H1 (cell line): ENCODE measurements around the gene NEU4. TPM values are rescaled to one million over a fixed set of nuclear protein-coding genes. Genes with fewer than 3 reads are reported as not detected.

Experiments used
- CTCF ChIA-PET: fragments of 300-600 bp; sonication (Branson Sonifier 250); formaldehyde crosslinking; loops from one replicate; lab custom pipeline; 2021; ENCODE audit not compliant: partially characterized antibody; lab: Charles Lee
- POLR2A ChIA-PET: fragments of 300-600 bp; sonication (Branson Sonifier 250); formaldehyde crosslinking; loops from one replicate; lab custom pipeline; 2021; ENCODE audit warnings: inconsistent platforms; ENCODE audit not compliant: partially characterized antibody; lab: Charles Lee
- DNase-seq, 2 experiments: peaks; one replicate each; pipeline versions ENCODE4 v3.0.0 to v3.0.0-alpha.2; 2010 to 2022; ENCODE audit warnings: low spot score in 2 of 2, low read depth in 1 of 2, mixed read lengths in 1 of 2
- FAIRE-seq: peaks from 2 replicates; lab custom pipeline; 2011; peaks lifted over from hg19 to GRCh38; lab: Jason Lieb, UNC
- H2AFZ ChIP-seq: 2 replicates; pipeline ENCODE4 v1.8.1; 2012; ENCODE audit warnings: low read length, inconsistent platforms
- H2AK5ac ChIP-seq: 2 replicates; pipeline ENCODE4 v1.6.1; 2013; ENCODE audit warnings: low read depth, low read length
- H2BK120ac ChIP-seq: replicated peaks from 2 replicates; pipeline ENCODE3; 2013; ENCODE audit warnings: low read depth, low read length, inconsistent platforms
- H2BK12ac ChIP-seq: 2 replicates; pipeline ENCODE4 v1.6.1; 2013; ENCODE audit warnings: low read depth, low read length
- H2BK15ac ChIP-seq: 2 replicates; pipeline ENCODE4 v1.6.1; 2013; ENCODE audit warnings: low read length
- H2BK20ac ChIP-seq: 2 replicates; pipeline ENCODE4 v1.6.1; 2013; ENCODE audit warnings: low read length
- H2BK5ac ChIP-seq: 2 replicates; pipeline ENCODE4 v1.6.1; 2013; ENCODE audit warnings: low read depth, low read length
- H3K14ac ChIP-seq: 2 replicates; pipeline ENCODE4 v1.6.1; 2013; ENCODE audit warnings: inconsistent platforms; ENCODE audit not compliant: insufficient read length
- H3K18ac ChIP-seq: 2 replicates; pipeline ENCODE4 v1.6.1; 2013; ENCODE audit warnings: low read length; ENCODE audit errors: extremely low read depth
- H3K23ac ChIP-seq: 2 replicates; pipeline ENCODE4 v1.6.1; 2013; ENCODE audit warnings: inconsistent platforms; ENCODE audit not compliant: insufficient read length
- H3K23me2 ChIP-seq: 2 replicates; pipeline ENCODE4 v1.6.1; 2013; ENCODE audit warnings: low read depth, low read length
- H3K27ac ChIP-seq: 2 replicates; pipeline ENCODE4 v1.6.1; 2011; ENCODE audit warnings: low read depth, low read length, inconsistent platforms
- H3K27me3 ChIP-seq, 4 experiments: replicated peaks in 1 of 4; 1 replicate in 1 of 4; 2 replicates in 3 of 4; pipeline versions ENCODE4 v1.6.1 to v1.8.1; 2011 to 2013; ENCODE audit warnings: low read length in 3 of 4, mild to moderate bottlenecking in 3 of 4, inconsistent platforms in 2 of 4, mixed read lengths in 2 of 4, moderate library complexity in 1 of 4; ENCODE audit not compliant: control insufficient read depth in 3 of 4, insufficient read depth in 3 of 4; ENCODE audit errors: extremely low read depth in 1 of 4
- H3K36me3 ChIP-seq, 4 experiments: 2 replicates each; pipeline versions ENCODE4 v1.6.1 to v1.8.1; 2011 to 2013; ENCODE audit warnings: mild to moderate bottlenecking in 4 of 4, low read length in 3 of 4, moderate library complexity in 2 of 4, control low read depth in 1 of 4, inconsistent platforms in 1 of 4; ENCODE audit not compliant: insufficient read depth in 4 of 4, control insufficient read depth in 2 of 4
- H3K4ac ChIP-seq: replicated peaks from 2 replicates; pipeline ENCODE3; 2013; ENCODE audit warnings: low read length, low read depth, mixed read lengths, inconsistent platforms; ENCODE audit not compliant: insufficient read length
- H3K4me1 ChIP-seq, 4 experiments: replicated peaks in 1 of 4; 1 replicate in 1 of 4; 2 replicates in 3 of 4; pipeline versions ENCODE4 v1.6.1 to v1.8.1; 2011 to 2013; ENCODE audit warnings: low read length in 3 of 4, inconsistent platforms in 2 of 4, mixed read lengths in 1 of 4; ENCODE audit not compliant: insufficient read depth in 4 of 4, control insufficient read depth in 3 of 4
- H3K4me2 ChIP-seq, 2 experiments: 2 replicates each; pipeline versions ENCODE4 v1.6.1 to v1.8.1; 2011 to 2013; ENCODE audit warnings: low read depth in 2 of 2, low read length in 2 of 2, control low read depth in 1 of 2, inconsistent platforms in 1 of 2, mild to moderate bottlenecking in 1 of 2; ENCODE audit not compliant: insufficient read depth in 1 of 2
- H3K4me3 ChIP-seq, 4 experiments: fragments of 200-600, 300-600 bp in 1 of 4; sonication (generic), shearing (Covaris generic), sonication (Bioruptor Twin) in 1 of 4; 2 replicates each; pipeline versions ENCODE4 v1.5.1 to v1.8.1; 2011 to 2016; ENCODE audit warnings: low read length in 4 of 4, low read depth in 3 of 4, control low read depth in 2 of 4, inconsistent platforms in 2 of 4, mild to moderate bottlenecking in 2 of 4, mixed read lengths in 1 of 4, moderate library complexity in 1 of 4; ENCODE audit not compliant: insufficient read depth in 2 of 4; ENCODE audit errors: extremely low read depth in 1 of 4
- H3K56ac ChIP-seq: replicated peaks from 2 replicates; pipeline ENCODE3; 2013; ENCODE audit warnings: low read depth, mild to moderate bottlenecking, mixed read lengths, low read length, inconsistent platforms; ENCODE audit not compliant: insufficient read length
- H3K79me1 ChIP-seq: 2 replicates; pipeline ENCODE4 v1.6.1; 2013; ENCODE audit warnings: low read depth, low read length, control low read depth
- H3K79me2 ChIP-seq, 2 experiments: 2 replicates each; pipeline versions ENCODE4 v1.6.1 to v1.8.1; 2012 to 2013; ENCODE audit warnings: low read length in 2 of 2, mild to moderate bottlenecking in 2 of 2, inconsistent platforms in 1 of 2; ENCODE audit not compliant: insufficient read depth in 2 of 2, control insufficient read depth in 1 of 2
- H3K9ac ChIP-seq, 4 experiments: replicated peaks in 1 of 4; 1 replicate in 1 of 4; 2 replicates in 3 of 4; pipeline versions ENCODE4 v1.6.1 to v1.8.1; 2011 to 2013; ENCODE audit warnings: low read depth in 3 of 4, low read length in 3 of 4, control low read depth in 2 of 4, mild to moderate bottlenecking in 2 of 4, moderate library complexity in 2 of 4, inconsistent platforms in 1 of 4; ENCODE audit errors: extremely low read depth in 1 of 4
- H3K9me3 ChIP-seq, 2 experiments: 2 replicates each; pipeline versions ENCODE4 v1.6.1 to v1.8.1; 2012 to 2013; ENCODE audit warnings: mild to moderate bottlenecking in 2 of 2, moderate library complexity in 2 of 2, control low read depth in 1 of 2, inconsistent platforms in 1 of 2, low read depth in 1 of 2, low read length in 1 of 2, mixed read lengths in 1 of 2; ENCODE audit not compliant: insufficient read depth in 2 of 2
- H4K20me1 ChIP-seq, 2 experiments: replicated peaks in 1 of 2; 2 replicates each; pipeline versions ENCODE3 to v1.8.1; 2011 to 2013; ENCODE audit warnings: inconsistent platforms in 2 of 2, low read length in 2 of 2, mild to moderate bottlenecking in 1 of 2; ENCODE audit not compliant: insufficient read depth in 2 of 2, control insufficient read depth in 1 of 2
- H4K5ac ChIP-seq: 2 replicates; pipeline ENCODE4 v1.6.1; 2013; ENCODE audit warnings: low read length, low read depth, mixed read lengths, inconsistent platforms; ENCODE audit not compliant: insufficient read length
- H4K8ac ChIP-seq: 2 replicates; pipeline ENCODE4 v1.8.0; 2013; ENCODE audit warnings: mild to moderate bottlenecking, moderate library complexity, low read length, inconsistent platforms; ENCODE audit not compliant: insufficient read depth; ENCODE audit errors: extremely low read depth
- H4K91ac ChIP-seq: replicated peaks from 2 replicates; pipeline ENCODE3; 2013; ENCODE audit warnings: low read length, mixed read lengths, inconsistent platforms; ENCODE audit not compliant: insufficient read length
- BCL11A ChIP-seq, 2 experiments: IDR thresholded peaks; one replicate each; pipeline ENCODE4 v1.6.1; 2011; ENCODE audit warnings: low read depth in 2 of 2, low read length in 2 of 2, mild to moderate bottlenecking in 2 of 2
- CBX5 ChIP-seq: fragments of 300-800, 300-1000 bp; sonication (generic); IDR thresholded peaks from 2 replicates; pipeline ENCODE4 v1.7.1; 2016; ENCODE audit warnings: antibody characterized with exemption, low read length, low read depth
- CHD2 ChIP-seq: IDR thresholded peaks from 2 replicates; pipeline ENCODE4 v1.6.1; 2012; ENCODE audit warnings: low read length, improper control_type of control experiment
- CREB1 ChIP-seq: IDR thresholded peaks from 2 replicates; pipeline ENCODE4 v1.6.1; 2012; ENCODE audit warnings: inconsistent platforms
- EGR1 ChIP-seq: IDR thresholded peaks from 2 replicates; pipeline ENCODE4 v1.6.1; 2011; ENCODE audit warnings: low read depth, low read length, borderline replicate concordance
- NANOG ChIP-seq: IDR thresholded peaks from 2 replicates; pipeline ENCODE4 v1.6.1; 2011; ENCODE audit warnings: low read length, low read depth, mild to moderate bottlenecking, inconsistent platforms; ENCODE audit not compliant: insufficient read depth, poor library complexity, severe bottlenecking
- POLR2AphosphoS5 ChIP-seq: IDR thresholded peaks from 2 replicates; pipeline ENCODE4 v1.6.1; 2011; ENCODE audit warnings: low read depth, low read length
- POU5F1 ChIP-seq: IDR thresholded peaks from 2 replicates; pipeline ENCODE4 v1.6.1; 2011; ENCODE audit warnings: low read depth, mild to moderate bottlenecking, low read length, moderate library complexity
- RXRA ChIP-seq: IDR thresholded peaks from 2 replicates; pipeline ENCODE4 v1.6.1; 2011; ENCODE audit warnings: low read depth, mild to moderate bottlenecking, low read length, moderate library complexity; ENCODE audit not compliant: insufficient read depth
- SIX5 ChIP-seq: IDR thresholded peaks from 2 replicates; pipeline ENCODE4 v1.6.1; 2011; ENCODE audit warnings: mild to moderate bottlenecking, low read depth, low read length
- TEAD4 ChIP-seq: IDR thresholded peaks from 2 replicates; pipeline ENCODE4 v1.6.1; 2012; ENCODE audit warnings: low read depth, low read length, inconsistent platforms, mixed read lengths
- whole genome bisulfite sequencing, 2 experiments: shearing (Covaris generic) in 1 of 2; methylation state at CpG; one replicate each; pipeline versions ENCODE4 v1.1.6 to v1.1.7; 2013 to 2015; ENCODE audit warnings: low lambda C conversion rate in 2 of 2, mixed read lengths in 2 of 2, inconsistent platforms in 1 of 2, low coverage in 1 of 2, missing lambda C conversion rate in 1 of 2; ENCODE audit not compliant: insufficient replicate concordance in 2 of 2, insufficient coverage in 1 of 2, insufficient read length in 1 of 2; ENCODE audit errors: extremely low coverage in 1 of 2, missing lambda C conversion rate in 1 of 2; 5-methylcytosine and 5-hydroxymethylcytosine counted together
- polyA plus RNA-seq, 7 experiments: library from polyadenylated mRNA; depleted of rRNA in 3 of 7; stranded (reverse) in 5 of 7; unstranded in 2 of 7; fragments of >200 nt in 5 of 7; fragments of 200-250 nt in 2 of 7; gene quantifications; 1 replicate in 5 of 7; 2 replicates in 1 of 7; 4 replicates in 1 of 7; pipeline versions ENCODE4 v1.2.1 to v1.2.3, GENCODE V29; 2011 to 2013; ENCODE audit warnings: missing spikeins in 2 of 7, mixed read lengths in 2 of 7
- total RNA-seq: library from RNA; stranded (reverse); fragmentation: NEBNext Ultra II Directional; extraction: Animal tissue kit (Norgen Biotek cat#: 25700); gene quantifications from 2 replicates; pipeline ENCODE4 v1.2.1, GENCODE V29; 2021

NEU4 gene
- total and polyA plus RNA-seq, 2 of the 8 experiments (the other 6 are each of a cell fraction or from before 2014, with no cell fraction given) = 0.32 to 0.50 TPM

DNA sequence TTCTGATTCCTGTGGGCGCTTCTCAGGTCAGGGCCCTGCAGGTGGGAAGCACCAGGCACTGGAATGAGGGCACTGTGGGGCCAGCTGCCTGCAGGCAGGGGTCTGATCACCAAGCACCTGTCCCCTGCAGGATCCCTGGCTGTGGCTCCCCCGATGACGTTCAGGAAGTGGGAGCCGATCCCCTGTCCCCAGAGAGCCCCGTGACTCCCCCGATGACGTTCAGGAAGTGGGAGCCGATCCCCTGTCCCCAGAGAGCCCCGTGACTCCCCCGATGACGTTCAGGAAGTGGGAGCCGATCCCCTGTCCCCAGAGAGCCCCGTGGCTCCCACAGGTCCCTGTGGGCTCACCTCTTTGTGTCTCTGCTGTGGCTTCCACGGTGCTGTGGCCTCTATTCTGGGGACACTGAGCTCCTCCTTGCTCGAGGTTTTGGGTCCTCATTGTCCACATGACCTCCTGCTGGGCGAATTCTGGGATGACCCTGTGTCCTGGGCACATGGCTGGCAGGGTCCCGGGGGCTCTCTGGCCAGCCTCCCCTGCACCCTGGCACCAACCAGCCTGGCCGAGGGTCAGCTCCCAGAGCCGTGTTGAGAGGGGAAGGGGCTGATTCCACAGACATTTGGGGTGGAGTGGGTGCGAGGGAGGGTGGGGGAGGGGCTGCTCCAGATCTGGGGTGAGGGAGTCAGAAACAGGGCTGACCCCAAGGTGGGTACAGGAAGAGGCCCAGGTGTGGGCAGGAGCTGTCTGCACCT, 4.8 kb downstream of the NEU4 start:
- Histone ChIP-seq H2AK5ac (no peak overlapping the region), H3K9me3 (no peaks in the 10 kb centered on the region), H3K27me3 (no peaks in the 10 kb centered on the region; a peak in 2 of 7 replicates), H3K23me2 (no peaks in the 10 kb centered on the region), H4K91ac (no peak overlapping the region), H3K4ac (no peak overlapping the region), H3K79me2 (no peaks in the 10 kb centered on the region), H4K8ac (no peak overlapping the region; the same call in 1 of the 2 replicates), H3K4me1 (peaks cover 0 to 7% (median under 1%) of the 10 kb centered on the region in 4 experiments; a peak in 4 of 7 replicates), H2BK5ac (no peak overlapping the region), H4K20me1 (no peaks in the 10 kb centered on the region), H2BK120ac (no peak overlapping the region), H3K27ac (no peak overlapping the region), H3K4me3 (no peak overlapping the region), H3K23ac (no peak overlapping the region), H4K5ac (no peak overlapping the region), H2BK20ac (no peak overlapping the region), H3K14ac (no peak overlapping the region), H2AFZ (no peak overlapping the region), H3K18ac (no peak overlapping the region), H3K56ac (no peak overlapping the region), H3K36me3 (no peaks in the 10 kb centered on the region), H3K4me2 (no peak overlapping the region), H3K9ac (no peak overlapping the region), H2BK12ac (no peak overlapping the region), H3K79me1 (no peaks in the 10 kb centered on the region), H2BK15ac (no peak overlapping the region)
- POLR2A ChIA-PET = interaction anchor here (1.2 kb wide), 1 partner anchor 9 kb away, joined by 3 read pairs; no protein-coding TSS in a partner anchor
- FAIRE-seq (no peak), DNase-seq (no peak)
- 83% methylated on average over 17 of the region's 20 CpGs; no CpG with 5 or more reads in 1 of the 2 experiments for WGBS, 2 experiments
- CTCF ChIA-PET = interaction anchor here (1.8 kb wide), 1 partner anchor 65 kb away, joined by 6 read pairs; no protein-coding TSS in a partner anchor
- TF ChIP-seq TEAD4 (no peak), EGR1 (no peak), POLR2AphosphoS5 (no peak), NANOG (no peak), BCL11A (IDR thresholded peaks at IDR 0.05; ENCODE audit: low read depth in 2 of 2, low read length in 2 of 2) (no peak), POU5F1 (no peak), CREB1 (no peak), CHD2 (no peak), SIX5 (no peak), CBX5 (no peak), RXRA (no peak)
